Measurements from ENCODE around the gene GCSAML. TPM values are rescaled to one million over a fixed set of nuclear protein-coding genes. Genes with fewer than 3 reads are reported as not detected.

Gene GCSAML
- total and polyA plus RNA-seq, 2 donors (not counting 1 experiment from before 2014, with no cell fraction given), result not detected

GRCh38 chr1:247542811-247543210 lies 6.1 kb upstream of the GCSAML start:
- Histone ChIP-seq H3K4me3 (replicated peaks in 1 of 4; ENCODE audit: control extremely low read depth in 1 of 4, insufficient read depth in 1 of 4, low read depth in 3 of 4, low read length in 4 of 4) (no peak overlapping the region), H3K79me2 (ENCODE audit: control insufficient read depth, insufficient read depth, low read length) (no peaks in the 10 kb centered on the region), H3K36me3 (ENCODE audit: control insufficient read depth, insufficient read depth, low read length) (no peaks in the 10 kb centered on the region), H3K9ac (ENCODE audit: insufficient read depth, low read length) (no peak overlapping the region), H3K9me3 (ENCODE audit: control insufficient read depth, insufficient read depth, low read depth, low read length) (no peaks in the 10 kb centered on the region), H2AFZ (ENCODE audit: low read length) (no peak overlapping the region), H3K4me2 (ENCODE audit: extremely low read depth, insufficient read depth, low read length) (no peak overlapping the region), H3K27ac (ENCODE audit: insufficient read depth, low read length) (no peak overlapping the region), H4K20me1 (ENCODE audit: control insufficient read depth, extremely low read depth, insufficient read depth, low read length) (no peaks in the 10 kb centered on the region), H3K27me3 (ENCODE audit: control insufficient read depth, insufficient read depth, low read length) (no peaks in the 10 kb centered on the region), H3K4me1 (ENCODE audit: control insufficient read depth, extremely low read depth, insufficient read depth, low read length) (no peaks in the 10 kb centered on the region)
- no peak for DNase-seq (ENCODE audit: low read depth in 2 of 2)
- TF ChIP-seq CTCF (conservative IDR thresholded peaks at IDR 0.05 in 1 of 2, IDR thresholded peaks at IDR 0.05 in 1 of 2; ENCODE audit: low read depth in 1 of 2, low read length in 2 of 2) (no peak), EZH2 (IDR thresholded peaks at IDR 0.05; ENCODE audit: low read length, missing control alignments) (no peak)

GRCh38 chr1:247548092-247548491 lies 842 bp upstream of the GCSAML start:
- no peaks in the 10 kb centered on the region for H3K9me3 ChIP-seq (ENCODE audit: control insufficient read depth, insufficient read depth, low read depth, low read length)
- no peak overlapping the region for H3K4me2 ChIP-seq (ENCODE audit: extremely low read depth, insufficient read depth, low read length)
- no peak overlapping the region for H3K9ac ChIP-seq (ENCODE audit: insufficient read depth, low read length)
- no peaks in the 10 kb centered on the region for H3K79me2 ChIP-seq (ENCODE audit: control insufficient read depth, insufficient read depth, low read length)
- H4K20me1 ChIP-seq (ENCODE audit: control insufficient read depth, extremely low read depth, insufficient read depth, low read length), result no peaks in the 10 kb centered on the region
- no peak for DNase-seq (ENCODE audit: low read depth in 2 of 2)
- H3K36me3 ChIP-seq (ENCODE audit: control insufficient read depth, insufficient read depth, low read length), result no peaks in the 10 kb centered on the region
- no peak overlapping the region for H3K4me3 ChIP-seq (replicated peaks in 1 of 4; ENCODE audit: control extremely low read depth in 1 of 4, insufficient read depth in 1 of 4, low read depth in 3 of 4, low read length in 4 of 4)
- H3K27ac ChIP-seq (ENCODE audit: insufficient read depth, low read length), result no peak overlapping the region
- H3K4me1 ChIP-seq (ENCODE audit: control insufficient read depth, extremely low read depth, insufficient read depth, low read length), result no peaks in the 10 kb centered on the region
- no peak overlapping the region for H2AFZ ChIP-seq (ENCODE audit: low read length)
- H3K27me3 ChIP-seq (ENCODE audit: control insufficient read depth, insufficient read depth, low read length), result no peaks in the 10 kb centered on the region
- TF ChIP-seq EZH2 (IDR thresholded peaks at IDR 0.05; ENCODE audit: low read length, missing control alignments) (no peak), CTCF (conservative IDR thresholded peaks at IDR 0.05 in 1 of 2, IDR thresholded peaks at IDR 0.05 in 1 of 2; ENCODE audit: low read depth in 1 of 2, low read length in 2 of 2) (no peak)

GRCh38 chr1:247551721-247552120 lies 2.8 kb downstream of the GCSAML start:
- Histone ChIP-seq H2AFZ (ENCODE audit: low read length) (no peak overlapping the region), H3K27me3 (ENCODE audit: control insufficient read depth, insufficient read depth, low read length) (no peaks in the 10 kb centered on the region), H3K9me3 (ENCODE audit: control insufficient read depth, insufficient read depth, low read depth, low read length) (no peaks in the 10 kb centered on the region), H3K9ac (ENCODE audit: insufficient read depth, low read length) (no peak overlapping the region), H3K79me2 (ENCODE audit: control insufficient read depth, insufficient read depth, low read length) (no peaks in the 10 kb centered on the region), H3K4me3 (replicated peaks in 1 of 4; ENCODE audit: control extremely low read depth in 1 of 4, insufficient read depth in 1 of 4, low read depth in 3 of 4, low read length in 4 of 4) (no peak overlapping the region), H4K20me1 (ENCODE audit: control insufficient read depth, extremely low read depth, insufficient read depth, low read length) (no peaks in the 10 kb centered on the region), H3K36me3 (ENCODE audit: control insufficient read depth, insufficient read depth, low read length) (no peaks in the 10 kb centered on the region), H3K27ac (ENCODE audit: insufficient read depth, low read length) (no peak overlapping the region), H3K4me2 (ENCODE audit: extremely low read depth, insufficient read depth, low read length) (no peak overlapping the region), H3K4me1 (ENCODE audit: control insufficient read depth, extremely low read depth, insufficient read depth, low read length) (no peaks in the 10 kb centered on the region)
- TF ChIP-seq CTCF (conservative IDR thresholded peaks at IDR 0.05 in 1 of 2, IDR thresholded peaks at IDR 0.05 in 1 of 2; ENCODE audit: low read depth in 1 of 2, low read length in 2 of 2) (no peak), EZH2 (IDR thresholded peaks at IDR 0.05; ENCODE audit: low read length, missing control alignments) (no peak)
- peak in 1 of 2 donors; percentile 38 for DNase-seq (ENCODE audit: low read depth in 2 of 2)
